Caco-2 (cell line): ENCODE results near the gene ZNF786. TPM values are rescaled to one million over a fixed set of nuclear protein-coding genes. Genes with fewer than 3 reads are reported as not detected.
"Not testable (repeated sequence)": the region's sequence is repeated elsewhere in the genome, so short reads cannot be mapped to it uniquely, and the experiment has no call there.

Experiments
- BruUV-seq: library from RNA; stranded (reverse); fragments of 400-500 nt; replicated peaks from 2 replicates; lab custom pipeline; 2021; lab: Mats Ljungman, UMichigan
- CTCF ChIA-PET: fragments of 300-600 bp; sonication (Branson Sonifier 250); formaldehyde crosslinking; loops from one replicate; lab custom pipeline; 2022; ENCODE audit warnings: antibody characterized with exemption; lab: Charles Lee
- POLR2A ChIA-PET: fragments of 300-600 bp; sonication (Branson Sonifier 250); formaldehyde crosslinking; loops from one replicate; lab custom pipeline; 2022; ENCODE audit warnings: antibody characterized with exemption; lab: Charles Lee
- DNase-seq, 2 experiments: peaks; one replicate each; pipeline versions ENCODE4 v3.0.0 to v3.0.0-alpha.2; 2020 to 2022
- H3K27me3 ChIP-seq: replicated peaks from 2 replicates; pipeline ENCODE4 v1.6.0; 2011; ENCODE audit warnings: low read length; ENCODE audit not compliant: control insufficient read depth, insufficient read depth
- H3K36me3 ChIP-seq: 2 replicates; pipeline ENCODE4 v1.5.1; 2011; ENCODE audit warnings: low read length; ENCODE audit not compliant: control insufficient read depth, insufficient read depth
- H3K4me1 ChIP-seq: fragments of 250-450 bp; sonication (Bioruptor Pico); 2 replicates; pipeline ENCODE4 v1.5.1; 2020; ENCODE audit warnings: mild to moderate bottlenecking
- H3K4me3 ChIP-seq: 2 replicates; pipeline ENCODE4 v1.5.1; 2011; ENCODE audit warnings: low read depth, mild to moderate bottlenecking, control low read depth, low read length
- H3K9me3 ChIP-seq: fragments of 250-450 bp; sonication (Bioruptor Pico); 2 replicates; pipeline ENCODE4 v1.5.1; 2020; ENCODE audit warnings: mild to moderate bottlenecking, moderate library complexity
- H3K27ac Mint-ChIP-seq: one replicate; pipeline ENCODE4 v1.8.0; 2022; ENCODE audit warnings: mixed read lengths; ENCODE audit not compliant: unreplicated experiment
- H3K27me3 Mint-ChIP-seq: one replicate; pipeline ENCODE4 v1.8.0; 2022; ENCODE audit warnings: mixed read lengths; ENCODE audit not compliant: insufficient read depth, unreplicated experiment
- H3K36me3 Mint-ChIP-seq: one replicate; pipeline ENCODE4 v1.8.0; 2022; ENCODE audit warnings: mild to moderate bottlenecking, mixed read lengths; ENCODE audit not compliant: insufficient read depth, unreplicated experiment
- H3K4me1 Mint-ChIP-seq: one replicate; pipeline ENCODE4 v1.8.0; 2022; ENCODE audit warnings: low read depth, mixed read lengths; ENCODE audit not compliant: unreplicated experiment
- H3K4me3 Mint-ChIP-seq: one replicate; pipeline ENCODE4 v1.8.0; 2022; ENCODE audit warnings: mild to moderate bottlenecking, moderate library complexity, mixed read lengths; ENCODE audit not compliant: unreplicated experiment
- H3K9me3 Mint-ChIP-seq: one replicate; pipeline ENCODE4 v1.8.0; 2022; ENCODE audit warnings: mixed read lengths; ENCODE audit not compliant: unreplicated experiment
- intact Hi-C: fragments of 100-400 bp; cut with micrococcal nuclease; formaldehyde crosslinking; loops from one replicate; pipeline ENCODE4 v1.10.0; 2022; ENCODE audit not compliant: unreplicated experiment
- total RNA-seq: library from RNA; stranded (reverse); gene quantifications from 2 replicates; pipeline ENCODE4 v1.2.3, GENCODE V29; 2022
- TF ChIP-seq, protein P1 (sequence below), 2 experiments: fragments of 200-600 bp in 1 of 2; IDR thresholded peaks; 1 replicate in 1 of 2; 2 replicates in 1 of 2; pipeline versions ENCODE4 v1.5.1 to v1.8.0; 2011 to 2022; ENCODE audit warnings: antibody characterized with exemption in 1 of 2, control low read depth in 1 of 2, inconsistent platforms in 1 of 2, low read depth in 1 of 2, low read length in 1 of 2, mild to moderate bottlenecking in 1 of 2, moderate library complexity in 1 of 2; ENCODE audit not compliant: insufficient read depth in 1 of 2, severe bottlenecking in 1 of 2, unreplicated experiment in 1 of 2

Gene ZNF786
- total RNA-seq, 1 experiment from 2014 or later, result 9.4 TPM

DNA sequence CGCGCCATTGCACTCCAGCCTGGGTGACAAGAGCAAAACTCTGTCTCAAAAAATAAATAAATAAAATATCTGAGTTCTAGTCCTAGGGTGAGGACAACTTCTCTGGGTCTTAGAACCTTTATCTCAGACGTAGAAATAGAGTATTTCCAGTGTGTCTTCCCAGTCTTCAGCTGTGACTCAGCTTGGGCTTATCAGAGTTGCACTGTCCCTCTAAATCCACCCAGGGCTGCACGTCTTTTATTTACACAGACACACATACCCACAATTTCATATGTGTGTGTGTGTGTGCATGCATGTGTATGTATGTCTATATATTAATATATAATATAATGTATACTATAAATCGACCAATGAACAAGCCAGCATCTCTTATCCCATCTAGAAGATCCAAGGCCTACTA is 49.2 kb downstream of the ZNF786 start:
- Mint-ChIP-seq H3K4me3 (no peak overlapping the region), H3K4me1 (peaks cover 5% of the 10 kb centered on the region), H3K9me3 (peaks cover 19% of the 10 kb centered on the region), H3K36me3 (no peaks in the 10 kb centered on the region), H3K27ac (no peak overlapping the region), H3K27me3 (no peaks in the 10 kb centered on the region)
- no peak for DNase-seq
- H3K9me3 ChIP-seq, result peaks cover 10% of the 10 kb centered on the region; the same call in 1 of the 2 replicates
- no TSS peak for BruUV-seq
- H3K4me3 ChIP-seq, result no peak overlapping the region
- TF ChIP-seq, protein P1, sequence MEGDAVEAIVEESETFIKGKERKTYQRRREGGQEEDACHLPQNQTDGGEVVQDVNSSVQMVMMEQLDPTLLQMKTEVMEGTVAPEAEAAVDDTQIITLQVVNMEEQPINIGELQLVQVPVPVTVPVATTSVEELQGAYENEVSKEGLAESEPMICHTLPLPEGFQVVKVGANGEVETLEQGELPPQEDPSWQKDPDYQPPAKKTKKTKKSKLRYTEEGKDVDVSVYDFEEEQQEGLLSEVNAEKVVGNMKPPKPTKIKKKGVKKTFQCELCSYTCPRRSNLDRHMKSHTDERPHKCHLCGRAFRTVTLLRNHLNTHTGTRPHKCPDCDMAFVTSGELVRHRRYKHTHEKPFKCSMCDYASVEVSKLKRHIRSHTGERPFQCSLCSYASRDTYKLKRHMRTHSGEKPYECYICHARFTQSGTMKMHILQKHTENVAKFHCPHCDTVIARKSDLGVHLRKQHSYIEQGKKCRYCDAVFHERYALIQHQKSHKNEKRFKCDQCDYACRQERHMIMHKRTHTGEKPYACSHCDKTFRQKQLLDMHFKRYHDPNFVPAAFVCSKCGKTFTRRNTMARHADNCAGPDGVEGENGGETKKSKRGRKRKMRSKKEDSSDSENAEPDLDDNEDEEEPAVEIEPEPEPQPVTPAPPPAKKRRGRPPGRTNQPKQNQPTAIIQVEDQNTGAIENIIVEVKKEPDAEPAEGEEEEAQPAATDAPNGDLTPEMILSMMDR (IDR thresholded peaks at IDR 0.05; ENCODE audit: insufficient read depth in 1 of 2, low read depth in 1 of 2, low read length in 1 of 2, severe bottlenecking in 1 of 2, unreplicated experiment in 1 of 2), result no peak
- CTCF ChIA-PET, result no interaction called here
- no peaks in the 10 kb centered on the region for H3K27me3 ChIP-seq
- POLR2A ChIA-PET, result interaction anchor here (0.5 kb wide), 1 partner anchor 73 kb away, joined by 5 read pairs; no protein-coding TSS in a partner anchor
- intact Hi-C loops, result no loop called here
- no peaks in the 10 kb centered on the region for H3K36me3 ChIP-seq
- no peaks in the 10 kb centered on the region for H3K4me1 ChIP-seq

DNA sequence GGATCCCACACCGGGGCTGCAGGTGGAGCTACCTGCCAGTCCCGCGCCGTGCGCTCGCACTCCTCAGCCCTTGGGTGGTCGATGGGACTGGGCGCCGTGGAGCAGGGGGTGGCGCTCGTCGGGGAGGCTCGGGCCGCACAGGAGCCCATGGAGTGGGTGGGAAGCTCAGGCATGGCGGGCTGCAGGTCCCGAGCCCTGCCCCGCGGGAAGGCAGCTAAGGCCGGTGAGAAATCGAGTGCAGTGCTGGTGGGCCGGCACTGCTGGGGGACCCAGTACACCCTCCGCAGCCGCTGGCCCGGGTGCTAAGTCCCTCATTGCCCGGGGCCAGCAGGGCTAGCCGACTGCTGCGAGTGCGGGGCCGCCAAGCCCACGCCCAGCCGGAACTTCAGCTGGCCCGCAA is 51.9 kb downstream of the ZNF786 start:
- H3K9me3 Mint-ChIP-seq, result peaks cover 19% of the 10 kb centered on the region
- H3K27me3 ChIP-seq, H3K27me3 Mint-ChIP-seq, H3K4me1 ChIP-seq, DNase-seq, intact Hi-C loops, POLR2A ChIA-PET, H3K4me1 Mint-ChIP-seq, CTCF ChIA-PET, BruUV-seq, H3K36me3 Mint-ChIP-seq, H3K27ac Mint-ChIP-seq, H3K36me3 ChIP-seq, H3K4me3 Mint-ChIP-seq, H3K4me3 ChIP-seq: not testable (repeated sequence)
- peaks cover 13% of the 10 kb centered on the region; the same call in 1 of the 2 replicates for H3K9me3 ChIP-seq

DNA sequence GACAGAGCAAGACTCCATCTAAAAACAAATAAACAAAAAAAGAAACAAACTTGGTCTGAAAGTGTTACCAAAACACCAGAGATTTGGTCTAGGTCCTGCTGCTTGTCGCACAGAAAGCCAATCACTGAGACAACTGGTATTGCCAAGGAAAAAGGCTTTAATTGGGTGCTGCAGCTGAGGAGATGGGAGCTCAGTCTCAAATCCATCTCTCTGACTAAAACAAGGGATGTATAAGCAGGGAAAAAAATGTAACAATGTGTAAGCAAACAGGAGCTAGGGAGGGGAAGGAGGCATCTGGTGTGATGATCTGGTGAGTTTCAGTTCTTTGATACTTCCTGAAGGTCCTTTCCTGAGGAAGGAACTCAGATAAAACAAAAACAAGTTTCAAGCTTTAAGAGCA is 53.8 kb downstream of the ZNF786 start:
- H3K27ac Mint-ChIP-seq, result no peak overlapping the region
- TF ChIP-seq, protein P1 (IDR thresholded peaks at IDR 0.05; ENCODE audit: insufficient read depth in 1 of 2, low read depth in 1 of 2, low read length in 1 of 2, severe bottlenecking in 1 of 2, unreplicated experiment in 1 of 2), result no peak
- peaks cover 5% of the 10 kb centered on the region for H3K4me1 Mint-ChIP-seq
- peaks cover 19% of the 10 kb centered on the region for H3K9me3 Mint-ChIP-seq
- no peaks in the 10 kb centered on the region for H3K27me3 Mint-ChIP-seq
- no TSS peak for BruUV-seq
- no peak overlapping the region for H3K4me3 ChIP-seq
- no peaks in the 10 kb centered on the region for H3K27me3 ChIP-seq
- intact Hi-C loops, result no loop called here
- ChIA-PET CTCF (no interaction called here), POLR2A (interaction anchor here (0.5 kb wide), 1 partner anchor 29 kb away, joined by 3 read pairs; no protein-coding TSS in a partner anchor)
- no peaks in the 10 kb centered on the region for H3K4me1 ChIP-seq
- peaks cover 13% of the 10 kb centered on the region; the same call in 1 of the 2 replicates for H3K9me3 ChIP-seq
- no peak overlapping the region for H3K4me3 Mint-ChIP-seq
- H3K36me3 Mint-ChIP-seq, result no peaks in the 10 kb centered on the region
- no peaks in the 10 kb centered on the region for H3K36me3 ChIP-seq
- no peak for DNase-seq
